GM12872 (cell line): ENCODE measurements around the gene BLCAP.

Experiments used
- TF ChIP-seq, protein P1 (sequence below): IDR thresholded peaks from 3 replicates; pipeline ENCODE4 v1.5.1; 2011; ENCODE audit warnings: low read depth, mild to moderate bottlenecking, low read length, moderate library complexity; ENCODE audit not compliant: insufficient read depth

Gene BLCAP

DNA sequence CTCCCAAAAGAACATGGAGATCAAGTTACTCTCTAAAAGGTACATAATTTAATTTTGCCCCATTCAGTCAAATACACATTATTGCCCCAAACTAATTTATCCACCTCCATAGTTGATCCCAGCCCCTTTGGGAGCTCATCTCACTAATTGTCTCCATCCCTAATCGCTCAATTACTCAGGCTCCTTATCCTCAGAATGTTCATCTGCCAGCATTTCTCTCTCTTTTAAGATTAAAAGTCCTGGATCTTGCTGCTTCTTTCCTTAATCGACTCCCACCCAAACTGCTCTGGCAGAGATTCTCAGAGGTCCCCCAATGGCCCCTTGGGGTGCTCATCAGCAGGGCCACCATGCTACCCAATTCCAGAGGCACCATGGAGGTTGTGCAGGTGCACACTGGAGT lies 25.0 kb downstream of the BLCAP start:
- TF ChIP-seq, protein P1, sequence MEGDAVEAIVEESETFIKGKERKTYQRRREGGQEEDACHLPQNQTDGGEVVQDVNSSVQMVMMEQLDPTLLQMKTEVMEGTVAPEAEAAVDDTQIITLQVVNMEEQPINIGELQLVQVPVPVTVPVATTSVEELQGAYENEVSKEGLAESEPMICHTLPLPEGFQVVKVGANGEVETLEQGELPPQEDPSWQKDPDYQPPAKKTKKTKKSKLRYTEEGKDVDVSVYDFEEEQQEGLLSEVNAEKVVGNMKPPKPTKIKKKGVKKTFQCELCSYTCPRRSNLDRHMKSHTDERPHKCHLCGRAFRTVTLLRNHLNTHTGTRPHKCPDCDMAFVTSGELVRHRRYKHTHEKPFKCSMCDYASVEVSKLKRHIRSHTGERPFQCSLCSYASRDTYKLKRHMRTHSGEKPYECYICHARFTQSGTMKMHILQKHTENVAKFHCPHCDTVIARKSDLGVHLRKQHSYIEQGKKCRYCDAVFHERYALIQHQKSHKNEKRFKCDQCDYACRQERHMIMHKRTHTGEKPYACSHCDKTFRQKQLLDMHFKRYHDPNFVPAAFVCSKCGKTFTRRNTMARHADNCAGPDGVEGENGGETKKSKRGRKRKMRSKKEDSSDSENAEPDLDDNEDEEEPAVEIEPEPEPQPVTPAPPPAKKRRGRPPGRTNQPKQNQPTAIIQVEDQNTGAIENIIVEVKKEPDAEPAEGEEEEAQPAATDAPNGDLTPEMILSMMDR, result no peak

DNA sequence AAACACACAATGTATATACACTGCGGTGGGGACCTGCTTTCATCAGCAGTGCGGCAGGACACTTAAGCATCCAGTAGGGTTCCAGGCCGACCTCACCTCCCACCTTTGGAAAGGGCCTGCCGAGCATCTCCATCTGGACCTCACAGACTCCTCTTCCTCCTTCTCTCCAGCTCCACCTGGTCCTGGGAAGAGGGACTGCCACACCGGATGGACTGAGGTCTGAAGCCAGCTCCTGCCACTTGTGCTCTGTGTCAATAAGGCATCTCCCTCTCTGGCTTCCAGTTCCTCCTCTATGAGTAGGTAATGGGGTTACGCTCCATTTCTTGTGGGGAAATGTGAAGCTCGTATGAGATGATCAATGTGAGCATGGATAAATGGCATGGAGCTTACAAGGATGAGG lies 25.7 kb downstream of the BLCAP start:
- TF ChIP-seq, protein P1, result no peak

DNA sequence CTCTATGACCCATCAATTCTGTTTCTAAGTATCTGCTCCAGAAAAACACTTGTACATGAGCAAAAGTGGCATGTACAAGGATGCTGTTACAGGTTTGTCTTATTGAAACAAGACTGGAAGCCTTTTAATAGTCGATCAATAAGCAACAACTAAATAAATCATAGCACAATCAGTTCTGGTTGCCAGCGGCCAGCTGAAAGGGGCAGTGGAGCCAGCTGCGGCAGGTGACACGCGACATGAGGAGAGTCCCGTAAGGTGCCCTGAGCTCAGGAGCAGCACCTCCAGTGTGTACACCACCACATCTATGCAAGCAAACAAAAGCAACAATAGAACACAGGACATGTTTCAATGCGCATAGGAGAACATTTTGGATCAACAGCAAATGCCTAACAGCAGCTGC lies 27.4 kb downstream of the BLCAP start:
- TF ChIP-seq, protein P1, result no peak

DNA sequence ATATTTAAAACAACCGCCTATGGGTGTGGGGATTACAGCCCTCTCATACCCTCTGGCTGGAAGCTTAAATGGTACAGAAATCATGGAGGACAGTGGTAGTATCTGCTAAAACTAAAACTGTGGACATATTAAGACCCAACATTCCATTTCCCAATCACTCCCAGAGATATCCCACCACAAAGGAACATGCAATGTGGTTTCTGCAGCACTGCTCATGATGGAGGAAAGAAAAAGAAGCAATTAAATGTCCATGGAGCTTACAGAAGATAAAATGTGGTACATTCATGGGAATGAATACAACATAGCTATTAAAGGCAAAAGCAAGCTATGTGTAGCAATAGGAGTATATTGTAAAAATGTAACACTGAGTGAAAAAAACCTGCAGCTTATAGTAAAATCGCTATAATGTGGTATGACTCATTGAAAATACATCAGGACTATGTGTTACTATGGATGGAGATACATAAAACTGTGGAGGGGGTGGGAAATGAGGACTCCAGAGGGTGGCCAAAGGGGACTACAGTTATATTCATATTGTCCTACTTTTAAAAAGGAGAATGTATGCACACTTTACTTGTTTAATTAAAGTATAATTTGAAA lies 29.5 kb downstream of the BLCAP start:
- TF ChIP-seq, protein P1, result no peak

GRCh38 chr20:37494796-37495195 lies 32.9 kb downstream of the BLCAP start:
- TF ChIP-seq, protein P1, result no peak

DNA sequence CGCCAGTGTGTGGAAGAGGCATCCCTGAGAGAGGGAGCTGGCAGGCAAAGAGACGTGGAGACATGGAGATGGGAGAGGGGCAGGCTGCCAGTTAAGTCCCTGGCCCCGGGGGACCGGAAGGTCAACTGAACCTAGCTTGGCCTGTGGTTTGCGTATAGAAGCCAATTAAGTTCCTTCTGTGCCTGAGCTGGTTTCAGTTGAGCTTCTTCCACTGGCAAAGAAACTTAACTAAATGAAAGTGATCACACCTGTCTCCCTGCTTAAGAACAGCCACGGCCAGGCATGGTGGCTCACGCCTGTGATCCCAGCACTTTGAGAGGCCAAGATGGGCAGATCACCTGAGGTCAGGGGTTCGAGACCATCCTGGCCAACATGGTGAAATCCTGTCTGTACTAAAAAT lies 33.4 kb downstream of the BLCAP start:
- TF ChIP-seq, protein P1, result no peak

- TF ChIP-seq, protein P1, result no peak
These were observed 34.7 kb downstream of the BLCAP start for GRCh38 chr20:37492945-37493344.

GRCh38 chr20:37492096-37492625 lies 35.5 kb downstream of the BLCAP start:
- TF ChIP-seq, protein P1, result no peak
